HG03520 (cell line): ENCODE measurements around the gene CITED4.

ENCODE experiments used
- ATAC-seq: cut with Tn5 transposase; IDR thresholded peaks from one replicate; pipeline ENCODE4 v1.9.1; 2021; ENCODE audit warnings: mild to moderate bottlenecking, moderate library complexity; ENCODE audit not compliant: unreplicated experiment

The CITED4 gene

GRCh38 chr1:40886318-40887011, 24.3 kb upstream of the CITED4 start:
- no peak for ATAC-seq

DNA sequence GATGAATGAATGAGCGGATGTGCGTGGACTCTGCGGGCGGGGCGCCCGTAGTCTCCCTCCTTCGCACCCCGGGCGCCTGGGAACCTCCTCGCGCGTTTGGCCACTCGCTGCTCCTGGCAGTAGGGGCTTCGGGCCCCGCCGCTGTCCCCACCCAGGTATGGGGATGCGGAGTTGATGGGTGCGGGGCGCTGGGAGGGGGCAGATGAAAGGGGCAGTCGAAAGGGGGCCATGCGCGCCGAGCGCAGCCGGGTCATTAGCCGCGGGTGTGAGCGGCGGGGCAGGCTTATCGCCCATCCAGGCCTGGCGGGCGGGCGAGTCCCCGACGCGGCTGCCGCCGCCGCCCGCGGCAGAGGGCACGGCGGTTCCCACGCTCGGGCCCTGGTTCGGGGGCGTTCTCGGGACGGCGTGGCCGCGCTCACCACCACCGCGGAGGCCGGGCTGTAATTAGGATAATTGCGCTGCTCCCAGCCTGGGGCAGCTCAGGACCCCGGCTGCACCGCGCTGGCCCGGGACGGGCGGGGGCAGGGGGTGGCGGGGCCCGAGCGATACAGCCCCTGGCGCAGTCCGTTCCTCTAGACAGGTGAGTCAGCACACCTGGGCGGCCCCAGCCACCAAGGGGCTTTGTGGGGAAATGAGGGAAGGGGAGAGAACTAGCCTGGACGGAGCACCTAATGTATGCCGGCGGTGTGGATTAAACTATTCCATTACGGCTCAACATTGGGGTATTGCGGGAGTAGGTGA, 22.1 kb upstream of the CITED4 start:
- ATAC-seq = no peak

DNA sequence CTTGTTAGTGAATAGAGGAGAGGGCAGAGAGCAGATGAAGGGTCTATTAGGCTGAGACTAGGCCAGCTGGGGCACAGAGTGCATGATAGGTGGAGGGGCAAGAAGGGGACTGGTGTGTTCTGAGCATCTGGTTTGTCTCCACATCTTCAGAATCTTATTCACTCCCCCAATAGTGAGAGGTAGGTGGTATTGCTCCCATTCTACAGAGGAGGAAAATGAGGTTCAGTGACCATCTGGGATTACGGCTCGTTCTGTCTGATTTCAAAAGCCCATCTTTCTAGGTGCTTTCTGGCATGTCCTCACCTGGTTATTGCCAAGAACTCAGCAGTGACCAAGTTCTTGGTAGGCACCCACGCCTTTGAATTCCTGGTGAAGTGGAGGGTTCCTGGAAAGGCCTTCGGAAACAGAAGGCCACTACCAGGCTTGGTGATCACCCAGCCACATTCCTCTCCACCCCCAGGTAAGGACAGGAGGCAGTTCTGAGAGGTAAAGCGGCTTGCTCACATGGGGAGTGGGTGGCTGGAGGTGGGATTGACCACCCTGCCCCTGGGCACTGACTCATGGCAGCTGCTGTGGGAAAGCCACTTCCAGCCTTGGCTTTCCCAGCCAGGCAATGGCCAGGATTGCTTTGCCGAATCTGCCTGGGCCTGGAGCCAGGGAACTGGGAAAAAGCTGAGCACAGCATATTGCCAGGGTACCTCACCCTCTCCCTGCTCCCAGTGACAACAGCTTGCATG, 18.8 kb upstream of the CITED4 start:
- ATAC-seq = no peak

- no peak for ATAC-seq
These were observed 17.5 kb upstream of the CITED4 start for GRCh38 chr1:40879482-40880175.

DNA sequence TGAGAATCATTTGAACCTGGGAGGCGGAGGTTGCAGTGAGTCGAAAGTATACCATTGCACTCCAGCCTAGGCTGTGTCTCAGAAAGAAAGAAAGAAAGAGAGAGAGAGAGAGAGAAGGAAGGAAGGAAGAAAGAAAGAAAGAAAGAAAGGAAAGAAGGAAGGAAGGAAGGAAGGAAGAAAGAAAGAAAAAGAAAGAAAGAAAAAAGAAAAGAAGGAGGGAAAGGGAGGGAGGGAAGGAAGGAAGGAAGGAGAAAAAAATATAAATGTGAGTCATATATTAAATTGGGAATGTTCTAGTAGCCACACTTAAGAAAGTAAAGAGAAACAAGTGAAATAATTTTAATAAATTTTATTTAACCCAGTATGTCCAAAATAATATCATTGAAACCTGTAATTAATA, 16.7 kb upstream of the CITED4 start:
- no peak for ATAC-seq

DNA sequence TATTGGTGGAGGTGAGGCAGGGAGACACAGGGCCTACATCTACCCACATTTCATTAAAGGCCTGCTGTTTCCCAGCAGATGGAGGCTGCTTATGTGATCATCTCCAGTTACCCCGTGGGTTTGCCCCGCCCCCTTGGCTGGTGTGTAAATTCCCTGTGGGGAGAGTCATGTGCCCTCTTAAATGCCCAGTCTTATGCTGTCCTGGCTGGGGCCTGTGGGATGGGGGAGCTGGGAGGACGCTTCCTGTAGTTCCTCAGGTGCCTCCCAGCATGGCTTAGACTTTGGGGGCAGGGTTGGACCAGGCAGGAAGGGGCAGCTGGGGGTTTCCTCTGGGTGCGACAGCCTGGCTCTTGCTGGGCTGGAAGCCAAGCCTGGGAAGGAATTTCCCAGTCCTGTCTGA, 15.5 kb upstream of the CITED4 start:
- ATAC-seq = no peak

DNA sequence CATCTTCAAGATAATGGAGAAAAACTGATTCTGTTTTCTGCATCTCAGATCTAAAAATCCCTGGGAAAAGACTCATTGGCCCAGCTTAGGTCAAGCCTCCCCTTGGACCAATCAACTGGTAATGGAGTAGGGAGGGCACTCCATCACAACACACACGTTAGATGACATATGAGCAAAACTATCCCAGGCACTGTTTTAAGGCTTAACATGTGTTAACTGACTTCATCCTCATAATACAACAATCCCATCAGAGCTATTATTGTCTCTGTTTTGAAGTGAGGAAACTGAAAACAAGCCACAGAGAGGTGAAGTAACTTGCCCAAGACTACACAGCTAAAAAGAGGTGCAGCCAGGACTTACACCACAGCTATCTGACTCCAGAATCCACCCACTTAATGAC, 14.7 kb upstream of the CITED4 start:
- ATAC-seq = no peak

GRCh38 chr1:40876436-40876761, 14.2 kb upstream of the CITED4 start:
- ATAC-seq = no peak

GRCh38 chr1:40873863-40874472, 11.8 kb upstream of the CITED4 start:
- ATAC-seq = no peak

DNA sequence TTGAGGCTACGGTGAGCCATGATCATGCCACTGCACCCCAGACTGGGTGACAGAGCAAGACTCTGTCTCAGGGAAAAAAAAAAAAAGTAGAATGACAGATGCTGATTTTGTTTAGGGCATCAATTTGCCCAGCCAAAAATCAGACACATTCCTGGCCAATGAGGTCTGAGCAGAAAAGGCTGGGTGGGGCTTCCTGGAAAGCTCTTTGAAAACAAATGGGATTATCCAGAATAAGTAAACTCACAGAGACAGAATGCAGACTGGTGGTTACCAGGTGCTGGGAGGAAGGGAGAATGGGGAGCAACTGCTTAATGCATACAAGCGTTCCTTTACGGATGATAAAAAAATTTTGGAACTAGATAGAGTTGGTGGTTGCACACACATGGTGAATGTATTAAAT, 10.1 kb upstream of the CITED4 start:
- ATAC-seq = no peak

- no peak for ATAC-seq
These were observed 8.1 kb upstream of the CITED4 start for GRCh38 chr1:40870135-40870728.

- no peak for ATAC-seq
These were observed 6.0 kb upstream of the CITED4 start for GRCh38 chr1:40868051-40868723.

DNA sequence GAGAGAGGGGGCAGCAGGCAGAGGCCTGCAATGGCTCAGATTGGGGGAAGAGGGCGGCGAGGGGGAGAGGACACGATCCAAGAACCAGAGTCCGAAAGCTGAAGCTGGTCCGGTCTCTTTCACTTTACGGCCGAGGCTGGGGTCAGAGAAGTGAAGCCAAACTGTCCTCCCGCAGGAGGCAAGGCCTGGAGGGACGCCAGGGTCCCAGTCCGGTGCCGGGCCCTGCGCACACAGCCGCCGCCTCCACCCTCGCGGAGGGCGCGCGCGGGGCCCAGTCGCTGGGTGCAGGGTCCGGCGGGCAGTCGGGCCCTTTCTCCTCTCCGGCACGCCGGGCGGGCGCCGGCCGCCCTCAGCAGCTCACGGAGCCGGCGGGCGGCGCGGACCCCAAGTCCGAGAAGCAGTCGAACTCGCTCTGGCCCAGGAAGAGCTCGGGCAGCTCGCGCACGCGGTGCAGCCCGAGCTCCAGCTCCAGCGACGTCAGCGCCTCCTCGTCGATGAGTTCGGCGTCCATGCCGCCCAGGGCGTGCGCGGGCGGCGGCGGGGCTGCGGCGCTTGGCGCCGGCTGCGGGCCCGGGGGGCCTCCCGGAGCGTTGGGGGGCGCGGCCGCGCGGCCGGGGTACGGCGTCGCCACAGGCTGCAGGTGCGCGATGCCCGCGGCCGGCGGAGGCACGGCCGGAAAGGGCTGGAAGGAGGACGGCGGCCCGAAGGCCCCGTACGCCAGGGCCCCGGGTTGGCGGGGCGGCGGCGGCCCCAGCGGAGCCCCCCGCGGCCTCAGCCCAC, 749 bp downstream of the CITED4 start:
- ATAC-seq = no peak

DNA sequence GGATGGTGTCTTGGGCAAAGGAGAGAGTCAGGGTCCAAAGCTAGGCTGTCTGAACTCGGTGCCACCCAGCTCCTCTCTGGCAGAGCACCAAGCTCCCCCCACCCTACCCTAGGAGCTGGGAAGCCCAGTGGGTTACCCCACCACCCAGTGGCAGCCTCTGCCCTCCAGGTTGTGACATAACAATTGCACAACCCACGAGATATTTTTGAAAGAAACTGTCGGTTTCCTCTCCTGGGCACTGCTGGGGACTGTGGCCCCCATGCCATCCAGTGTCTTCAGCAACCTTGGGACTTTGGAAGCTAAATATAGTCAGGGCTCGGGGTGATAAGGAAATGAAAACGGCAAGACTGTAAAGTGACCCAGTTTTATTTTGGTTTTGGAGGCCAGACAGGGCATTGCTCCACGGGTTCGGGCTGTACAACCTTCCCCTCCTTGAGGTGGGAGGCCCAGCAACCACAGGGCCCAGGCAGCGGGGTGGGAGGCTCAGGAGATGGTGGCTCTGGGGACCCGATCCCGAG, 1.4 kb downstream of the CITED4 start:
- ATAC-seq = no peak

- no peak for ATAC-seq
These were observed 3.2 kb downstream of the CITED4 start for GRCh38 chr1:40858856-40859416.

GRCh38 chr1:40857737-40858136, 4.4 kb downstream of the CITED4 start:
- ATAC-seq = no peak

DNA sequence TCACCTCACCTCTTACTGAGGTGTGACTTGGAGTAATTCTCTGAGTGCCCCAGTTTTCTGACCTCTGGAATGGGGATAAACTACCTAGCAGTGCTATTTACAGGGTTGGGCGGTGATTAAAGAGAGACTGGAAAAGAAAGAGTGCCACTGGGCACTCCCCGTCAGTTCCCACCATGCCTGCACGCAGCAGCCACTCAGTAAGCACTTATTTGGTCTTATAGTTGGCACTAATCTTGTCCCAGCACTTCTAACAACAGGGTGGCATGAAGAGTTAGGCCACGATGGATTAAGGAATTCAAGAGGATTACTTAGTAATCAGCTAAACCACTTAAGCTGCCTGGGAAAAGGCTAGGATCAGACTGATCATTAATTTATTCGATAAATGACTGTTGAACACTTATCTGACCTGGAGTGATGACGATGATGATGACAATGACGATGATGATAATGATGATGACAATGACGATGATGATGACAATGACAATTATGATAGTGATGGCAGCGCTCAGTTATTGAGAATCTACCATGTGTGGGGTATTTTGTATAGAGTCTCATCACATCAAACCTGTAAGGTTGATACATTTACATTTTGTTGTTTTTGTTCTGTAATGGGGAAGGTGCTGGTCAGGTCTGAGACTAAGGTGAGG, 5.4 kb downstream of the CITED4 start:
- ATAC-seq = no peak

DNA sequence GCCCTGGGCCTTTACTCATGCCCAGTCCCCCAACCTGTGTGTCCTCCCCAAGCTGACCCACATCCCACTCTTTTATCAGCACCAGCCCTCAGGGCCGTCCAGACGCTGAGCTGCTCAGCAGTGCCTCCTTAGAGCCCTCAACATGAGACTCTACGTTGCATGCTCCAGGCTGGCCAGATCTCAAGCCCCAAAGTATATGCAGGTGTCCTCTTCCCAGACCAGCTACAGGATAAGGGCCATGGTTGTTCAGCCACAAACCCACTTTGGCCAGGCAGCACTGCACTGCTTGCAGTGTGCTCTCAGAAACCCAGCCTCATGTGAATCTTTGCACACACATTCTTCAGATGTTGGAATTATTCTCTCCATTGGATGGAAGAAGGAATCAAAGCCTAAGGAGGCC, 6.0 kb downstream of the CITED4 start:
- no peak for ATAC-seq
